Effector CD4-positive, alpha-beta T cell (primary cell): Measurements from ENCODE around the gene GNLY.

Source experiments
- DNase-seq: peaks from one replicate; pipeline ENCODE4 v3.0.0-alpha.2; 2020

Gene GNLY

DNA sequence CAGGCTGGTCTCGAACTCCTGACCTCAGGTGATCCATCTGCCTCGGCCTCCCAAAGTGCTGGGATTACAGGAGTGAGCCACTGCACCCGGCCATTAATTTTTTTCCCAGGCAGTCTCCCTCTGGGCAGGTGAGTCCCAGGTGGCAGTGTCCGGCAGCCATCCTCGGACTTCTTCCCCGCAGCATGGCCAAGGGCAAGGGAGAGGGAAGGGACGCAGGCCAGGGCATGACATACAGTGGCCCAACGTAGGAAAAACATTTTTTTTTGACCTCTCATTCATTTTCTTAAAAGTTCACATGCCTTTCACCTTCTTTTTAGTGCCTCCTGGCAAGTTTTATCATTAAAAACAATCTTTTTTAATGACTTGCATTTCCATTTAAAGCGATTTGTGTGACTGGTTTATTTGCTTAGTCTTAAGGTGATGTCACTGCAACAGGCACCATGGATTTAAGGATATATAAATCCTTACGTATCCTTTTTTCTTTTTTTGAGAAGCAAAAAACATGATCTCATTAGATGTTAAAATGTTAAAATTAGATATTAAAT is 36.6 kb downstream of the GNLY start:
- DNase-seq = no peak

DNA sequence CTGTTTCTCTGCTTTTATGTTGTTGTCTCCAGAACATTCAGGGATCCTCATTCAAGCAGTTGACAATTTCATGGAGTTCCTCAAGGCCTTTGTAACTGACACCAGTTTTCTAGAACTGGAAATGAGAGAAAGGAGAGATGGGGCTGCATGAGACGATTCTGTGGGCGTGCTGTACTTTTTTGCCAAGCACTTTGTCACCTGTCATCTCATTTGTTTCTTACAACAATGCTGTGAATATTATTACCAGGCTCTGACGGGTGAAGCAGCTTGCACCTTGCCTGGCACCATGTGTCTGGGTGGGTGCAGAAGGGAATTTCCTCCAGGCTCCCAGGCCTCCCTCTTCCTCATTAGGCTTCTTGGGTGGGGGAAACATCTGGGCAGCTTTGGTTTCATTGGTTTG is 37.4 kb downstream of the GNLY start:
- DNase-seq = no peak

DNA sequence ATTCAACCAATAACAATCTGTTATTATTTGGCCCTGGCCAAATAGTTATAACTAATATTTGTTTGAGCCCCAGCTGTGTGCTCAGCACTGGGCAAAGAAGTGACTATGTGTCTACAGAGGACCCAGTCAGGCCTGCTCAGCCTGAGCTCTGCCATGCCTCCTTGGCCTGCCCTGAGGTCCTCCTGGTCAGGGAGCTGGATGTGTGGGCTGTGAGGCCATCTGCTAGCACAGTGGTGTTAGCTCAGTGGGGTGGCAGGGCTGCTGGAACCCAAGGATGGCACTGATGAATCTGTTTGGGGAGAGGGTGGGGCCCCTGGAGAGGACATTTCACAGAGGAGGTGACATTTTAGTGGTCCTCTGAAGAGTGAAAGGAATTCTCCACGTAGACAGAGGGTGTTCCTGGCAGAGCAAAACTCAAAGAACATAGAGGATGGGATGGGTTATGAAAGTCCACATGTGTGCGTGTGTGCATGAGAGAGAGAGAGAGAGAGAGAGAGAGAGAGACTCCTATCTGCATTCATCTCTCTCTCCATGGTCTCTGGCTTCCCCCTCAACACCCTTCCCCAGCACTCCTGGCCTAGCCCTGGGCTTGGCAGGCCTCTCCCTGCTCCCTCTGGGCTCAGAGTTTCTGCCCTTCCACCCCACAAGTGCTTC is 38.4 kb downstream of the GNLY start:
- no peak for DNase-seq

DNA sequence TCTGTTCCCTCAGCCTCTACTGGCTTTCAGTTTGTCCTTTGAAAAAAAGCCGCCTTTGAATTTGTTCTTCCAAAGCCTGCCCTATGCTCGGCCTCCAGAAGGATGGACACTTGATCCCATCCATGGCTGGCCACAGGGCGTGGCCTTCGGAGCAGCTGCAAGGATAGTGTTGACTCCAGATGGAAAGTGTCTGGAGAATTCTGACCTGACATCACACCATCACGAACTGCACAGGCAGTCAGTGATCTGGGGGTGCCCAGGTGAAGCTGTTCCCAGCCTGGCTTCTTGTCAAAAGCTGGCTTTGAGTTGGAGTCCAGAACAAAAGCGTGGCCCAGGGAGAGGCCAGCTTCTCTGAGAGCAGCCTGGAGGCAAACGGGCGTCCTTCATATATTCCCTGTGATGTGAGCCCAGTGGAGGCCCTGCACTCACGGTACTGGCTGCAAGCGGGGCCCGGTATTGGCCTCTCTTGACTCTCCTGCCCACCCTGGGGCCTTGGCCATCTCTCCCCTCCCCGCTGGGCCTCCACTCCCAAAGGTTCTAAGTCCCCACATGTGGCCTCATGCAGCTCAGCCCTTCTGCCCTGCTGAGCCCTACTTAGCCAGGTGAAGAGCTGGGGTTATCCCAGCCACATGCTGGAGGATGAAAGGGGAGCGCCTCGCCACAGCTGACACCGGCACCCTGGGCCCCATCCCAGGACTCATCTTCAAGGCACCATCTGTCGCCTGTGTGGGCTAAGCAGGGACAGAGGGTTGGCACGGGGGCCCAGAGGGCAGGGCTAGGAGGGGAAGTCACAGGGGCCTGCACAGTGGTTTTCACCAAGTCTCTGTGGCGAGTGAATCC is 39.2 kb downstream of the GNLY start:
- no peak for DNase-seq

DNA sequence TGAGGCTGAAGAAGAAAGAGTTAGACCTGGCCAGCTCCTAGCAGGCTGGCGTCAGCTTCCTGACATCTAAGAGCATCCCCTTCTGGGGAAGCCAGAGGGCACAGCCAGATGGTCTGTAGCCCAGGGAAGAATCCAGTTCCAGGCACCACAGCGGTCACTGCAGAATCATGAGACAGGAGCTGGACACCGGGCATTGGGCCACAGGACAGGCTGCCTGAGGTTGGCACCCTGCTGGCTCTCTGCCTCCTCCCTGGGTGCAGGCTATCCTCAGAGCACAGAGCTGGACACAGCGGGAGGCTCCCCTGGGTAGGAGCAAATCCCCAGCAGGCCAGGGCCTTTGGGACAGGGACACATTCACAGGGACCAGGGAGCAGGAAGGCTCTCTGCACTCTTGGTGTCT is 39.9 kb downstream of the GNLY start:
- DNase-seq = no peak

DNA sequence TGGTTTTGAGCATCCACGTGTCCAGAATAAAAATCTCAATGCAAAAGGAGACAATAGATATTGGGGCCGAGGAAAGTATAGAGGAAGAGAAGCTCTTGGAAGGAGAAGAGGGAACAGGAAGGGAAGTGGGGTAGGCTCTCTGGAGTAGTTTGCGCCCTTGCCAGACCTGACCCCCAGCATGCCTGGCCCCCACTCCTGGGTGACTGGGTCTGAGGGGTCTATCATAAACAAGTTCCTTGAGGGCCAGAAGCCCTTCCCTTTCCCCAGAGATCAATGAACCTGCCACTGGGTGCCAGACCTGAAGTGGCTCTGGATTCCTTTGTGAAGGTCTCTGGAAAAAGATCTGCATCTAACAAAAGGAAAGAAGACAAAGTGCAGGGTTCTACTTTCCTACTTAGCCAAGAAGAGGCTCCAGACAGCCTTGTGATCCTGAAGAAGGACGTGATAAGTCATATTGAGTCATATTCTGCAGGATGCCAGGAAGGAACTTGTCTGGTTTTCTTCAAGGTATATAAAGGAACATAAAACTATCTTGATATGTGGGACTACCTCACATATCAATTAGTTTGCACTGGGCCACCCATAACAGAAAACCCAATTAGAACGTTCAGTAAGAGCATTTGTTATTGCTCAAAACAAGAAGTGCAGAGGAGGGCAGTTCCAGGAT is 40.9 kb downstream of the GNLY start:
- no peak for DNase-seq

DNA sequence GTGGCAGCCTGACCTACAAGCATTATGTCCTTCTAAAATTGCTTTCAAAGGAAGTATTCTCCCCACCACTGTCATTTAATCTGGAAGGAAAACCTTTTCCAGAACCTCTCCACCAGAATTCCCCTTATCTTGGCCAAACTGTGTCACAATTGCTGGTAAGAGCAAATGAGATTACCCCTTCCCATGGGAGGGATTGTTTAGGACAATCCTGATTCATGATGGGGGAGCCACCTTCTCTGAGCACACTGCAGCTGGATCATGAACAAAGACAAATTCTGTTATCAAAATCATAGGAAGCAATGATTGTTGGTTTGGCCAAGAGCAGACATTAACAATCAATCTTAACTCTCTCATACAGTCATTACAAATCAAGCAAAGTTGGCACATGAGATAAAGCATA is 41.5 kb downstream of the GNLY start:
- DNase-seq = no peak

DNA sequence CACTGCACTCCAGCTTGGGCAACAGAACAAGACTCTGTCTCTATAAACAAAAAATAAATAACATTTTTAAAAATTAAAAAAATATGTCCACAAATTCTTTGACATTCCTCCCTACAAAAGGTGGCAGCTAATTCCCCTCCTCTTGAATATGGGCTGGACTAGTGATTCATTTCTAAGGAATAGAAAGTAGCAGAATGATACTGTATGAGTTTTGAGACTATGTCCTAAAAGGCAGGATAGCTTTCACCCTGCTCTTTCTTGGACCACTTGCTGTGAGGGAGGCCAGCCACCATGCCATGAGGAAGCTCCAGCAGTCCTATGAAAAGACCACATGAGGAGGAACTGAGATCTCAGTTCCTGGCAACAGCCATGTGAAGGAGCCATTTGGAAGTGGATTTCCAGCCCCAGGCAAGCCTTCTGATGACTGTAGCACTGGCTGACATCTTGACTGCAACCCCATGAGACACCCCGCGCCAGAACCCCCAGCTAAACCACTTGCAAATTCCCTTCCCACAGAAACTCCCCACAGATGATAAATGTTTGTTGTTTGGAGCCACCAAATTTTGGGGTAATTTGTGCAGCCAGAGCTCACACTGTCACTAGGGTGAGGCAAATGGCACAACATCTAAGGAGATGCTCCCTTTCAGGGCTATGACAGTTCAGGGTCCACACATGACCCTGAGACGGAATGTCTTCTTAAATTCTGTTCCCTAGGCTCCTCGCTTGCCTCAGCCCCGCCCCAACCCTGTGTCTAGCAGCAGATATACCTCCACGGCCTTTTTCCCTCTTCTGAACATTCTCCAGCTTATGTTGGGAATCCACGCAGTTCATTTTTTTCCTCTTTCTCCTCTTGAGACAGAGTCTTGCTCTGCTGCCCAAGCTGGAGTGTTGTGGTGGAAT is 42.5 kb downstream of the GNLY start:
- DNase-seq = no peak

DNA sequence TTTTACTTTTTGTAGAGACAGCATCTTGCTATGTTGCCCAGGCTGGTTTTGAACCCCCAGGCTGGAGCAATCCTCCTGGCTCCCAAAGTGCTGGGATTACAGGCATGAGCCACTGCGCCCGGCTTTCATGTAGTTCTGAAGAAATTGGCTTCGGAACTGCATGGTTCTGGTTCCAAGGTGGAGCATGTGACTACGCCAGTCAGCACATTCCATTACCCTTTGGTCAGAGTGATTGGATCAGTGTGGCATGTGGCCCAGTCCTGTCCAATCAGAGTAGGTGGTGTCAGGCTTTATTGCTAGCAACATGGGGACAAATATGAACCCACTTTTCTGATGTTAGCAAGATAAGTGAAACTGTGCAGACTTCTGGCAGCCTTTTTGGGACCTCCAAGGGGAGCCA is 43.3 kb downstream of the GNLY start:
- DNase-seq = no peak

DNA sequence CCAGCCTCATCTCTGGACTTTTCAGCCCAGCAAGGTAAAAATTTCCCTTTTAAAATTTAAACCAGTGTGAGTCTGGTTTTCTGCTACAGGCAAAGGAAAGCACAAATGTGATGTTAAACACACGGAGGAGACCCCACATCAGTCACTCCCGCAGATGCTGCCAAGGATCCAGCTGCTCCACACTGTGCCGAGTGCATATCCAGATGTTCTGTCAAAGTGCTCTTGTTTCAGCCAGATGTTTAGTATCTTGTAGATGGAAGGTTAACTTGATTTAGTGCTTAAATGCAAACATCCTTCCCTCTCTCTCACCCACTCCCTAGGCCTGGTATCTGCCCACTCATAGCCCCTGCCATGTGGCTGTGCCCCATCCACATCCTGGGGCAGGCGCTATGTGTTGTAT is 43.8 kb downstream of the GNLY start:
- DNase-seq = no peak

DNA sequence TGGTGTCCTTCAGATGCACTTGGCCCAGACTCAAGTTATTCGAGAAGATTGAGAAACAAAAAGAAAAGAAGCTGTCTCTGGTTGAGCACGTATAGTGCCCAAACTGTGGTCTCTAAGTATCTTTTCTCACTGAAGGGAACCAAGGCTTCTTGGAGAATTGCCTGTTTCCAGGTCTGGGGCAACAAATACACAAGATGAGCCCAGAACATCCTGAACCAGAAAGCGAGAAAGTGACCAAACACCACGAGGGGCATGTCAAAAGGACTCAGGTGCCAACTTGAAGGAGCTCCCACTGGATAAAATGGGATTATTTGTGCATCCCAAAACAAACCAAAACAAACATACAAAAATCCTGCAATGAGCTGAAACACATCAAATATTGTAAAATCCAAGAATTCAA is 46.0 kb downstream of the GNLY start:
- DNase-seq = no peak

DNA sequence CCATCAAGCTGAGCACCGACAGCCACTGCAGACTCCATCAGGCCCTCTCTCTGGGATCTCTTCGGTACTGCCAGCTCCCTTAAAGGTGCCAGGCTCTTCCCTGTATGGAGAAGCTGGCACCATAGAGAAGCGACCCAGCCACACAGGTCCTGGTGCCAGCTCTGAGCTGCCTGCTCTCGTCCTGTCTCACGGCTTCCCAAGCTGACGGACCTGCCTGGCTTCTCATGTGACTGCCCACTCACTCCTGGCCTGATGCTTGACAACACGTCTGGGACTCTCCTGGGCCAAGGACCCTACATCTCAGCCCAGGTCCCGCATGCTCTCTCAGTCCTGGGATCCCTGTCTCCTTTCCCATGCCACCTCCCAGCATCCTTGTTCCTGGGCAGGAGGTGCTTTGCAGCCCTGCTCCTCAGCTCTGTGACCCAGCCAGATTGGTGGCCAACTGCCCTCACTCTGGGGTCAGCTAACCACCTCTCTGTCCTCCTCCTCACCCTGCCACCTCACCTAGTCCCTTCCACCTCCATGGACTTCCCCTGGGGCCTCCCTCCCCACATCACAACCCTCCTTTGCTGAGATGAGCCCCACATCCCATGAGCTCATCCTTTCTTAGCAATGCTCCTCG is 47.2 kb downstream of the GNLY start:
- DNase-seq = no peak

DNA sequence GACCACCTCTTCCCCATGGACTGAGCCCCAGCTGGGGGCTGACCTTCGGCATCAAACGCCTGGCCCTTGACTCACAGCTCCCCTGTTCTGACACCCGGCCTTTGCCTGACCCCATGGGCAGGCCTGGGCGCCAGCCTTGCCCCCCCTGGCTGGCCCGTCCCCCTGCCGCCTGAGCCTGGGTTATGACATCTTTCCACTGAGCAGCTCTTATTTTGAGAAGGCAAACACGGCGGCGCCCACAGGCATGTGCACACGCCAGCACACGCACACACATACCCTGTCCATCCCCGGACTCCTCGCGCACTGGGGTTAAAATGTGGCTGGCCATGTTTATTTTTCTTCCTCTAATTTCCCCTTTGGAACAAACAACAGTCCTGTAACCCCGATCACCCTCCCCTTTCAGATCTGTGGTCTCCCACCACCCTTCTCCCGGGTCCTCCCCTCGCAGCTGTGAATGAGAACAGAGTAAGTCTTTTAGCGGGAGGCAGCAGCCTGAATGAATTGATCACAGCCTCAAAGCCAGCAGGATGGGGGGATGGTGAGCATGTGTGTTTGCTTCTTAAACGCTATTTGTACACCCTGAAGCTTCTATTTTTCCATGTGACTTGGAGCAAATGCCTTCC is 47.8 kb downstream of the GNLY start:
- DNase-seq = no peak

DNA sequence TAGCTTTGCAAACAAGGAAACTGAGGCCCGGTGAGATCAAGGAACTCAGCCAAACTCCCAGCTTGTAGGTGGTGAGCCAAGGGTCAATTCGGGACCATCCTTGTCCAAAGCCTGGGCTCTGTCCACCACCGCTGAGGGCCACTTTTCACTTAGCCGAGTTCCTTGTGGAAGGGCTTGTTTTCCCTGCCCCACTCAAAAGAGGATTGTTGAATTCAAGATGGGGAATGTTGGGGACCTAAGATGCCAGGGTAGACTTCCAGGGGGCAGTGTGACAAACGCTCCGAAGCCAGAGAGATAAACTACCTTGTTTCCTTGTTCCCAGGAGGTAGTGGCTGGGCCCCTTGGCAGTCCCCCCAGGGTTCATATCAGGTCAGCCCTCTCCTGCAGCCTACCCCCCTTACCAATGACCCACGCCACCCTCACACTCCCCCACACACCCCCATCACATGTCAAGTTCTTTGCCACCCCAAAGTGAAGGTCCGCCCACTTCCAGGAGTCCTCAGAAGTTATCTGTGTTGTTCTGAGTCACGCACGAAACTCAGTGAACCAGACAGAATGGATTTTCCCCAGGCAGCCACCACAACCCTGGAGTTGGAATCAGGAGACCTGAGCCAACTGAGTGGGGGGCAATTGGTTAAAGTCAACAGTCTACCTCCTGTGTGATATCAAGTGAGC is 49.3 kb downstream of the GNLY start:
- DNase-seq = no peak

DNA sequence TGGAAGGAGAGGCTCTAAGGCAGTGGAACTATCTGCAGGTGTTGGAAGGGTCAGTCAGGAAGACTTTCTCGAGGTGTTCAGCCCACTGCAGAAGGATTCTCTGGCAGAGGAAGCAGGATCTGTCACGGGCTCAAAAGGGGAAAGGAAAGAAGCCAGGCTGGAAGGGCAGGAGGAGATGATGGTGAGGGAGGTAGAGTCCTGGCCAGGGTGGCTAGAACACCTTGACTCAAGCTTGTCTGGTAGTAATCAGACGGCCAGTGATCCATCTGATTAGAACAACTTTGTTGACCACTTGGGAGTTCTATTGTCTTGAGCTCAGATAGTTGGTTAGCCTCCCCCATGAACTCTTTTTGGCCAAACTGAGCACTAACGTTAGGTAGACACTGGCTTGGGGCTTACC is 49.9 kb downstream of the GNLY start:
- no peak for DNase-seq

DNA sequence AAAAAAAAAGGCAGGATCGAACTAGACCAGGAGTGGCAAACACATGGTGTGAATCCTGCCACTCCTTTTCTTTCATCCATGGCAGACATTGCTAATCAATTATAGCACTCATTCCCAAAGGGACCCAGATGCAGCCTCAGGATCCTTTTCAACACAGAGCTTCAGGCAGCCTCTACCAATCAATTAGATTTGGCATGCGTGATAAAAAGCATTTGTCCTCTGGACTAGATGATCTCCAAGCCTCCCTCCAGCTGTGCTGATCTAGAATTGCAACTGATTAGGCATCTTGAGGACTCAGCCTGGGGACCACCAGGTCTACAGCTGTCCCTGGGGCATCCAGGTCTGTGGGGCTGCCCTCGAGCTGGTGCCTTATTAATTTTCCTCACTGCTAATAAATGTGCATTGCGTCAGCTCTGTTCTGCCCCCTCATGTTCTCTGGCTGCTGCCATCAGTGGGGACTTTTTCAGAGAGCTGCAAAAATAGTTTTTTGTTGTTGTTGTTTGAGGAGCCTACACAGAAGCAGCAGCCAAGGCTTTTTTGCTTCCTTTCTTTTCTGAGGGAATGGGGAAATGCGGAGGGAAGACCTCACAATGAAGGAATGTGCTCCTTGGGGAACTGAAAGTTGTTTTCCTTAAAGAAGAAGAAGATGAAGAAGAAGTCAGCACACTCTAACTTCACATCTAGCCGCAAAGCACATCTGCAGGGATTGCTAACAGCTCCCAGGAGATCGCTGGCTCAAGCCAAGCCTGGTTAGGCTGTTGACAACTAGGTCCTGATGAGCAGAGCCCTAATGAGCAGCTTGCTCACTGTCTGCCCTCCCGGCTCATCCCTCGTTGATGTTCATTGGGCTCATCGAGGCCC is 50.8 kb downstream of the GNLY start:
- no peak for DNase-seq

DNA sequence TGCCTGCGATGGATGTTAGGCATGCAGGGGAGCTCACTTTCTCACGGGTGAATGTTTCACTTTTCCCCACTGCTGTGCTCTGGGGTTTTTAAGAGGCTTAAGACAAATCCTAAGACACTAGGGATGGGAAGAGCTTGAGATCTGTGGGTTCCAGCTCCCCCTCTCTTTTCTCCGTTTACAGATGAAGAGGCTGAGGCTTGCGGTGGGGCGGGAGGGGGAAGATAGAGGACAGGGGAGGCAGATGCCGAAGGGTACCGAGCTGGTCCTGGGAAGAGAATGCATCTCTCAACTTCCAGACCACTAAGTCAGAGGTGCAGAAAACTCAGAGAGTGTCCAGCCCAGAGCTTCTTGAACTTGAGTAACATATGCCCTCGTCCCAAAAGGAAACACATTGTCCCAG is 51.5 kb downstream of the GNLY start:
- DNase-seq = no peak

DNA sequence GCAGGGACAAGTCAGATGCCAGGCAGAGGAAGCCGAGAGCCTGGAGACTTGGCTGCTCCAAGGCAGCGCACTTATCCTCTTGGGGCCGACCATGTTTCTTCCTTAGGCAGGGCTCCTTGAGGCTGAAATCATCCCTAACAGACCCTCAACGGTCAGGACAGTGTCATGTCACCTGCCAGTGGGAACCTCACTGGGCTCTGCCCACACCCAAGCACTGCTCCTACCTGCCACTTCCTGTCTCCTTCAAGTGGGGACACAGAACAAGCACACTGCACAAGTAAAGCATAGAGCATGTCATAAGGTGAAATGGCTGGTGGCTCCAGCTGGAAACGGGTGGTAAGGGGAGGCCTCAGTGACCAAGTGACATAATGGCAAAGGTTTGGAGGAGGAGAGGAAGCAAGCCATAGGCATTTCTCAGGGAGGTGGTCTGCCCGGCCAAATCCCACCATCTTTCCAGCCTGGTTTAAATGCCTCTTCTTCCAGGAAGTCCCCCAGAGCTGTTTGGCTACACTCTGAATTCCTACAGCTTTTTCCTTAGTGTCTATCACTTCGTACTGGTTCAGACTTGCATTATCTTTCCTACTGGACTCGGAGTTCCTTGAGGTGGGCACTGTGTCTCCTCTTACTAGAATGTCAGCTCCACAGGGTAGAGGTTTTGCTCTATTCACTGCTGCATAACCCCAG is 52.3 kb downstream of the GNLY start:
- DNase-seq = no peak

DNA sequence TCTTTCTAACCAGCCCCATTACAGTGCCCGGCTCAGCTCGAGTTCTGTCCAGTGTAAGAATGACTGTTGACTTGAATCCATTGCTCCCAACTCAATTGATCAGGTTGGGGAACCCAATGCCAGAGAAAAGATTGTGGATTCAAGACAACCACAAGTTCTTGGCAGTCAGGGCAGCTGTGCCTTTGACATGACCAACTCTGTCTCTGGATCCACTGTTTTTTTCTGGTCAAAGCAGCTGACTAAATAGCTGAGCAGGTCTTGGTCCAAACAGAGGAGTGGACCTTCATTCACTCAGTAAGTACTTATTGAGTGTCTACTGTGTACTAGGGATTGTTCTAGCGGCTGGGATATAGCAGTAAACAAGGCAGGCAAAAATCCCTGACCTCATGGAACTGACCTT is 53.3 kb downstream of the GNLY start:
- no peak for DNase-seq
